SIG-M5 treated with dmso at 0.1 percent for 504 hours (cell line): ENCODE data around the gene ATXN1.
"Not testable (repeated sequence)": the region's sequence is repeated elsewhere in the genome, so short reads cannot be mapped to it uniquely, and the experiment has no call there.

ENCODE experiments used
- DNase-seq: peaks from one replicate; lab custom pipeline; 2025; ENCODE audit not compliant: unreplicated experiment; lab: John Stamatoyannopoulos, UW

ATXN1 gene

GRCh38 chr6:16272201-16272600 is 489.1 kb downstream of the ATXN1 start:
- no peak for DNase-seq

- DNase-seq, result no peak
Measured at GRCh38 chr6:16271428-16271827, 489.8 kb downstream of the ATXN1 start.

- no peak for DNase-seq
Measured at GRCh38 chr6:16270178-16270794, 491.0 kb downstream of the ATXN1 start.

GRCh38 chr6:16269442-16270070 is 491.7 kb downstream of the ATXN1 start:
- not testable (repeated sequence) for DNase-seq

- no peak for DNase-seq
Measured at GRCh38 chr6:16267428-16268263, 493.6 kb downstream of the ATXN1 start.

GRCh38 chr6:16265351-16266341 is 495.6 kb downstream of the ATXN1 start:
- no peak for DNase-seq

- no peak for DNase-seq
Measured at GRCh38 chr6:16264785-16265184, 496.5 kb downstream of the ATXN1 start.

- DNase-seq, result not testable (repeated sequence)
Measured at GRCh38 chr6:16263464-16264099, 497.7 kb downstream of the ATXN1 start.

GRCh38 chr6:16262773-16263172 is 498.5 kb downstream of the ATXN1 start:
- not testable (repeated sequence) for DNase-seq

GRCh38 chr6:16260602-16261001 is 500.7 kb downstream of the ATXN1 start:
- DNase-seq, result not testable (repeated sequence)

GRCh38 chr6:16259604-16260003 is 501.7 kb downstream of the ATXN1 start:
- not testable (repeated sequence) for DNase-seq

GRCh38 chr6:16258709-16259075 is 502.6 kb downstream of the ATXN1 start:
- no peak for DNase-seq

GRCh38 chr6:16257999-16258708 is 503.1 kb downstream of the ATXN1 start:
- no peak for DNase-seq

- no peak for DNase-seq
Measured at GRCh38 chr6:16256781-16257180, 504.5 kb downstream of the ATXN1 start.

GRCh38 chr6:16254535-16254934 is 506.7 kb downstream of the ATXN1 start:
- no peak for DNase-seq

- no peak for DNase-seq
Measured at GRCh38 chr6:16253399-16254144, 507.7 kb downstream of the ATXN1 start.

- DNase-seq, result no peak
Measured at GRCh38 chr6:16252686-16253299, 508.5 kb downstream of the ATXN1 start.

- DNase-seq, result no peak
Measured at GRCh38 chr6:16251706-16252105, 509.6 kb downstream of the ATXN1 start.

- DNase-seq, result no peak
Measured at GRCh38 chr6:16249971-16250370, 511.3 kb downstream of the ATXN1 start.
